Epithelial cell of esophagus (primary cell): ENCODE measurements around the gene PPP4R4.
A peak's percentile ranks its signal among the peaks of the same experiment; 100 is the strongest.

ENCODE experiments used
- DNase-seq: peaks from one replicate; pipeline ENCODE4 v3.0.0; 2010; ENCODE audit warnings: low read depth
- H3K4me3 ChIP-seq: 2 replicates; pipeline ENCODE4 v1.5.1; 2011; ENCODE audit warnings: mild to moderate bottlenecking, low read length, control low read depth
- TF ChIP-seq, protein P1 (sequence below): IDR thresholded peaks from 2 replicates; pipeline ENCODE4 v1.5.1; 2011; ENCODE audit warnings: low read depth, mild to moderate bottlenecking, low read length, control low read depth, inconsistent platforms; ENCODE audit not compliant: insufficient read depth; ENCODE audit errors: missing control alignments

The PPP4R4 gene

DNA sequence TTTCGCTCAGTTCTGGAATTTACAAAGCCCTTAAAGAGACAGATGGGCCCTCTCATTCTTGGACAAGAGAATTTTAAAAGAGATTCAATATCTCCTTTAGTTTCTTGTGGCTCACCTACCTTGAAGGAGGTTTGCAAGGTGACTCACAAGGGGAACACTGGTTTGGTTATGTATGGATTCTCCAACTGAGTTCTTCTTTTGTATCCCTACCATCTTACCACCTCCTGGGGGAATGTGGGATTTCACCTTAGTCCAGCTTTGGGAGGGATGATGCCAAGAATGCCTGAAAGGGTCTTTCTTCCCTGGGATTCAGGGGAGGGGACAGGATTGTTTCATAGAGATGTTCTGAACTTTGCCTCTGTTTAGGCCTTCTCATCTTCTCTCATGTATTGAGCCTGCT lies 3.7 kb downstream of the PPP4R4 start:
- DNase-seq, result peak; percentile 71
- H3K4me3 ChIP-seq, result no peak overlapping the region
- TF ChIP-seq, protein P1, sequence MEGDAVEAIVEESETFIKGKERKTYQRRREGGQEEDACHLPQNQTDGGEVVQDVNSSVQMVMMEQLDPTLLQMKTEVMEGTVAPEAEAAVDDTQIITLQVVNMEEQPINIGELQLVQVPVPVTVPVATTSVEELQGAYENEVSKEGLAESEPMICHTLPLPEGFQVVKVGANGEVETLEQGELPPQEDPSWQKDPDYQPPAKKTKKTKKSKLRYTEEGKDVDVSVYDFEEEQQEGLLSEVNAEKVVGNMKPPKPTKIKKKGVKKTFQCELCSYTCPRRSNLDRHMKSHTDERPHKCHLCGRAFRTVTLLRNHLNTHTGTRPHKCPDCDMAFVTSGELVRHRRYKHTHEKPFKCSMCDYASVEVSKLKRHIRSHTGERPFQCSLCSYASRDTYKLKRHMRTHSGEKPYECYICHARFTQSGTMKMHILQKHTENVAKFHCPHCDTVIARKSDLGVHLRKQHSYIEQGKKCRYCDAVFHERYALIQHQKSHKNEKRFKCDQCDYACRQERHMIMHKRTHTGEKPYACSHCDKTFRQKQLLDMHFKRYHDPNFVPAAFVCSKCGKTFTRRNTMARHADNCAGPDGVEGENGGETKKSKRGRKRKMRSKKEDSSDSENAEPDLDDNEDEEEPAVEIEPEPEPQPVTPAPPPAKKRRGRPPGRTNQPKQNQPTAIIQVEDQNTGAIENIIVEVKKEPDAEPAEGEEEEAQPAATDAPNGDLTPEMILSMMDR, result no peak

DNA sequence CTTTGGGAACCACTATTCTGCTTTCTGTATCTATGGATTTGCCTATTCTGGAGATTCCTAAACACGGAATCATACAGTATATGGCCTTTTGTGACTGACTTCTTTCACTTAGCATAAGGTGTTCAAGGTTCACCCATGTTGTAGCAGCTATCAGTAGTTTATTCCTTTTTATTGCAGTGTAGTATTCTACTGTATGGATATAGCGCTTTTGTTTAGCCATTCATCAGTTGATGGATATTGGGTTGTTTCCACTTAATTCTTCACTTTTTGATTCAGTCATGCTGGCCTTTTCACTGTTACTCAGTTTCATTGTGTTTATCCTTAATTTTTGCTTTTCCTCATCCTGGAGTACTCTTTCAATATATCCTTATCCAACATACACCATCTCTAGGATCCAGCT lies 5.1 kb downstream of the PPP4R4 start:
- TF ChIP-seq, protein P1, result no peak
- H3K4me3 ChIP-seq, result no peak overlapping the region
- no peak for DNase-seq

DNA sequence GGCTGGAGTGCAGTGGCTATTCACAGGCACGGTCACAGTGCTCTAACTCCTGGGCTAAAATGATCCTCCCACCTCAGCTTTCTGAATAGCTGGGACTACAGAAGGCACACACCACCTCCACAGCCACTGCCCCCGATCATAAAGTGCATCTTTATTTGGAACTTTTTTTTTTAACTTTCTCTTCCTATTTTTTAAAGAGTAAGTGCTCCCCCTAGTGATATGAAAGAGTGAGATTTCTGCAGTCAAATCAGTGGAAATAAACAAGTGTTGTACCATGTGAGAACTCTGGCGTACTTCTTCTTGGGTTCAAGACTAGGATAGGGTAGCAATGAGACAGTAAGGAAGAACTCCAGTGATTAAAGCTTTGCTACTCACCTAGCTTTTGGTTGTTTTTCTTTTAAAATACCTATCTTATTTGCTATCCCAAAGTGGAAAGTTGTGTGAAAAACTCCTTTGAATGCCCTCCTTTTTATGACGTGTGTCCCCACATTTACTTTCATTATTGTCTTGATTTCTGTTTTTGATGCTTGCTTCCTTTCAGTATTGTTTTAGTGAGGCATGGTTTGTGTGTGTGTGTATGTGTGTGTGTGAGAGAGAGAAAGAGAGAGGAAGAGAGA lies 6.6 kb downstream of the PPP4R4 start:
- peak; percentile 55 for DNase-seq
- H3K4me3 ChIP-seq, result no peak overlapping the region
- TF ChIP-seq, protein P1, result peak; percentile 55

DNA sequence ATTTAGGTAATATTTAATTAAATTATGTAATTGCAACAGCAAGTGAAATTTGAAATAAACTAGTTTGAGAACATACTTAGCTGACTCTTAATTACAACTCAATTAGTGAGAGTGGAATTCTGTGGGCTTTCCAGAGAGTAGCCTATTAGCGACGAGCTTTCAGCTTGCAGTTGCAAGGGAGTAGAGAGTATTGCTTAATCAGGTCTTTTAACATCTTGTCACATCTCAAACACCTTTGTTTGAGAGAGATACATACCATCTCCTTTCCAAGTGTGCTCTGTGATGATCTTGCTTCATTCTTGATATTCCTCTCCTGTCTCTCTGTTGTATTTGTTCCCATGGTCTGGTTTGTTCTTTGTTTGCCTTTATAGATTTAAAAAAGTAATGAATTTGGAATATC lies 7.7 kb downstream of the PPP4R4 start:
- no peak overlapping the region for H3K4me3 ChIP-seq
- TF ChIP-seq, protein P1, result no peak
- no peak for DNase-seq

DNA sequence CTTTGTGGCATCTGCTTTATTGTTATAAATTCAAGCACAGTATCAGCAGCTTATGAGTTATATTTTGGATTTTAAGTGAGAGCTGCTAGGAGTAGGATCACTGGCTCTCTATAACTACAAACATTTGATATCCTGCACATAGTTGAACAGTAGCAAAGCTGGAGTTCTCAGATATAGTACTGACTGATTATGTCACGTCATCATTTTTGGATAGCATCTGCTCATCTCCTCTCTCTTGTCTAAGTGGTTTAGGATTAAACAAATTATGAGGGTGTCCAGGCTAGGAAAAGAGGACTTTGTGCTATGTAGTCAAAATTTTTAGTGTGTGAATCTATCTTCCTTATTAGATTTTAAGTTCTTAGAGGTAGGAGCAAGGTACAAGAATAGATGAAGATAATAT lies 18.4 kb downstream of the PPP4R4 start:
- TF ChIP-seq, protein P1, result no peak
- no peak for DNase-seq
- no peak overlapping the region for H3K4me3 ChIP-seq

DNA sequence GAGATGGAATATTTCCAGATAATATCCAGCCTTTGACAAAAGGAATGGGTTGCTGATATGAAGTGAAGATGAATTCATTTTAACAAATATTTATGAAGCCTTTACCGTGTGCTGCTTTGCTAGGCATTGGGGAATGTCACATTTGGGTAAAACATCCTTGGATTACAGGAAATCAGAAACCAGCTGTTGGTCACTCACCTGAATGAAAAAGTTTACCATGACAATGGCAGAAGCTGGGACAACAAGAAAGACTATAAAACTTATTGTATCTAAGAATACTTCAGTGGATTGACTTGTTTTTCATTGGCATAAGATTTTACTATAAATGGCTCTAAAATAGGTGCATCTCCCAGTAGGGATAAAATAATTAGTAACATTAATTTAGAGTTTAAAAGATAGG lies 19.7 kb downstream of the PPP4R4 start:
- DNase-seq, result no peak
- TF ChIP-seq, protein P1, result no peak
- no peak overlapping the region for H3K4me3 ChIP-seq

DNA sequence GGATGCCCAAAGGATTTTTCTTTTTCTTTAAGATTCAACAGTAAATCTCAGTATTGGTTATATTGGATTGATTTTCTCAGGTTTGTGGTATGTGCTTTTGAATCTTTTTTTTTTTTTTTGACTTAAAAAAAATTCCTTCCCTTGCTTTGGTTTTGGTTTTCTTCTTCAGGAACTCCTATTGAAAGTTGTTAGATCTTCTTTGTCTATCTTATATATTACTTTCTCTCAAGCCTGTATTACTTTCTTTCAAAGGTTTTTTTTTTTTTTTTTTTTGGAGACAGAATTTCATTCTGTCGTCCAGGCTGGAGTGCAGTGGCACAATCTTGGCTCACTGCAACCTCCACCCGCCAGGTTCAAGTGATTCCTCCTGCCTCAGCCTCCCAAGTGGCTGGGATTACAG lies 21.9 kb downstream of the PPP4R4 start:
- TF ChIP-seq, protein P1, result no peak
- no peak for DNase-seq
- no peak overlapping the region for H3K4me3 ChIP-seq
